SU-DHL-6 (cell line): Measurements from ENCODE around the gene TREX2.

Experiments
- EZH2phosphoT487 ChIP-seq: fragments of 200-600 bp; sonication (generic), shearing (Covaris generic); conservative IDR thresholded peaks from 2 replicates; pipeline ENCODE4 v1.6.1; 2018; ENCODE audit warnings: mild to moderate bottlenecking, antibody characterized with exemption, low read length, moderate library complexity, mixed read lengths
- TF ChIP-seq, protein P1 (sequence below): fragments of 200-600 bp; sonication (generic); IDR thresholded peaks from one replicate; pipeline ENCODE4 v1.5.1; 2017; ENCODE audit warnings: antibody characterized with exemption, mild to moderate bottlenecking, low read length, moderate library complexity; ENCODE audit not compliant: insufficient read depth, poor library complexity, severe bottlenecking

DNA sequence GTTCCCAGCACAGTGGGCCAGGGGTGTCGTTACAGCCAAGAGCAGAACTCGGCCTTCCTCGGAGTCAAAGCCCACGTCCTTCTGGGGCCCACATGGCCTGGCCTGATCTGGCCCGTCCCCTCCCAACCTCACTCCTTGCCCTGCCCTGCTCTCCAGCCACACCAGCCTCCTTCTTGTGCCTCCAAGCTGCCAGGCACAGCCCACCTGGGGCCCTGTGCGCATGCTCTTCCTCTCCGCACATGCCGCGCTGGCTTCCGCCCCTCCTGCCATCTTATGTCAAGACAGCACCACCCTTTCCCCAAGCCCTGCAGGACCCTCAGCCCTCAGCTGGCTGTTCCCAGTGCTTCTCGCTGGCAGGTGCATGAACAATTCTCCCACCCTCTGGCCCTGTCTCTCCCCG is 17.7 kb upstream of the TREX2 start:
- TF ChIP-seq, protein P1, sequence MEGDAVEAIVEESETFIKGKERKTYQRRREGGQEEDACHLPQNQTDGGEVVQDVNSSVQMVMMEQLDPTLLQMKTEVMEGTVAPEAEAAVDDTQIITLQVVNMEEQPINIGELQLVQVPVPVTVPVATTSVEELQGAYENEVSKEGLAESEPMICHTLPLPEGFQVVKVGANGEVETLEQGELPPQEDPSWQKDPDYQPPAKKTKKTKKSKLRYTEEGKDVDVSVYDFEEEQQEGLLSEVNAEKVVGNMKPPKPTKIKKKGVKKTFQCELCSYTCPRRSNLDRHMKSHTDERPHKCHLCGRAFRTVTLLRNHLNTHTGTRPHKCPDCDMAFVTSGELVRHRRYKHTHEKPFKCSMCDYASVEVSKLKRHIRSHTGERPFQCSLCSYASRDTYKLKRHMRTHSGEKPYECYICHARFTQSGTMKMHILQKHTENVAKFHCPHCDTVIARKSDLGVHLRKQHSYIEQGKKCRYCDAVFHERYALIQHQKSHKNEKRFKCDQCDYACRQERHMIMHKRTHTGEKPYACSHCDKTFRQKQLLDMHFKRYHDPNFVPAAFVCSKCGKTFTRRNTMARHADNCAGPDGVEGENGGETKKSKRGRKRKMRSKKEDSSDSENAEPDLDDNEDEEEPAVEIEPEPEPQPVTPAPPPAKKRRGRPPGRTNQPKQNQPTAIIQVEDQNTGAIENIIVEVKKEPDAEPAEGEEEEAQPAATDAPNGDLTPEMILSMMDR: no peak
- no peak for TF ChIP-seq EZH2phosphoT487
